GM18508 (cell line): ENCODE results near the gene STOX2.
"Not testable (repeated sequence)": the region's sequence is repeated elsewhere in the genome, so short reads cannot be mapped to it uniquely, and the experiment has no call there.

Experiments used
- ATAC-seq: cut with Tn5 transposase; IDR thresholded peaks from one replicate; pipeline ENCODE4 v1.9.1; 2021; ENCODE audit warnings: moderate number of reproducible peaks; ENCODE audit not compliant: insufficient read depth, unreplicated experiment

STOX2 gene

DNA sequence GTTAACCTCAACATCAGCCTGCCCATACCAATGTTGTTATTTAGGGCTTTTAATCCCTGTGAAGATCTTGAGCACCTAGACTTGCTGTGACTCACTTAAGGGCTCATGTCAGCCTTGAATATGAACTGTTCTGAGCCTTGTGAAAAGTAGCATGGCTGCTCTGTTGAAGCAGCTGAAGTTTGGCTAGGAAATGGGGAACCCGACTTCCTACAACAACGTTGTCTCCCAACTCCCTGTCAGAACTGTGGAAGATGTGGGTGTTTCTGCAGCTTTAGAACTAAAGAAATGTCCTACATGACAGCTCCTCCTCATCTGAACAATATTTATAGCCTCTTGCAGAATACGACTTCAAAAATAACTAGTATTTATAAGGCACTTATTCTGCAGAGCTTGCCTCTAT is 27.5 kb downstream of the STOX2 start:
- ATAC-seq = no peak

GRCh38 chr4:183934761-183935160 is 29.7 kb downstream of the STOX2 start:
- no peak for ATAC-seq

DNA sequence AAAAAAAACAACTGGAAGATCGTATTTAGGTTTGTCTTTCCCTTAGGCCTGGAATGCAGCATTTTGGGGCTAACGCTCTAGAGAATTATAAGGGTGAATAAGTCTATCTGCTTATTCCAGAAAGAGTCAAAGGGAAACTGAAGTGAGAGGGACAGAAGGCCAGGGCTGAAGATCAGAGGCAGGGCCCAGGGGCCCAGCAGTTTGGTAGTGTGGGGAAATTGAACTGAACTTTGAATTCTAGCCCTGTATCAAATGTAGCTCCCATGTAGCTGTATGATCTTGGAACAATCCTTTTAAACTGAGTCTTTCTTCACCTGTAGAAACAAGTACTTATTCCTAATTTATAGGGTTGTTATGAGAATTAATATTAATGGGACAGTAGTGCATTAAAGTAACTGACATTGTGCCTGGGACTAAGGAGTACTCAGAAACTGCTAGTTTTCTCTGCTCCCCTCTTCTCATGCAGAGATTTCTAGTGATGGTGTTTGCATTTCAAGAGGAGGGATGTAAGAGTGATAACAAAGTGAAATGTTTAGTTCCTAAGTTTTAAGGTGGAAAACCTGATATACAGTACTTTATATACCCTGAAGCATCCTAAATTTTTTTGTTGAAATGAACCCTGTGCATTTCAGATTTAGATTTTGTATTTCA is 30.4 kb downstream of the STOX2 start:
- no peak for ATAC-seq

DNA sequence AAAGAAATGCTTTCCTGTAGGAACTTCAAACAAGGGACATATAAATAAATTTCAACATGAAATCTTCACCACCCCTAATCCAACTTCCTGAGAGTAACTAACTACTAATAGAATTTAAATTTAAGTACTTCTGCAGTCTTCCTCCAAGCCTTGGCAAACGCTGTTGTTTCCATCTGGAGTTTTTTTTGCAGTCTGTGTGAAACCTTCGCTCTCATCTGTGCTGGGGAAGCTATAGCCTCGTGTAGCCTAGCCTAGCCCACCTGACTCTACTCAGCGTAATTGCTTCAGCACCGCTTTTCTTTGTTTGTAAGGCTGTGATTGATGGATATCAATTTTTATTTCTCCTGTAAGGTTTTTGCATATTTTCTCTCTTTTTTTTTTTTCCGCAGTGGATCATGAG is 30.9 kb downstream of the STOX2 start:
- no peak for ATAC-seq

DNA sequence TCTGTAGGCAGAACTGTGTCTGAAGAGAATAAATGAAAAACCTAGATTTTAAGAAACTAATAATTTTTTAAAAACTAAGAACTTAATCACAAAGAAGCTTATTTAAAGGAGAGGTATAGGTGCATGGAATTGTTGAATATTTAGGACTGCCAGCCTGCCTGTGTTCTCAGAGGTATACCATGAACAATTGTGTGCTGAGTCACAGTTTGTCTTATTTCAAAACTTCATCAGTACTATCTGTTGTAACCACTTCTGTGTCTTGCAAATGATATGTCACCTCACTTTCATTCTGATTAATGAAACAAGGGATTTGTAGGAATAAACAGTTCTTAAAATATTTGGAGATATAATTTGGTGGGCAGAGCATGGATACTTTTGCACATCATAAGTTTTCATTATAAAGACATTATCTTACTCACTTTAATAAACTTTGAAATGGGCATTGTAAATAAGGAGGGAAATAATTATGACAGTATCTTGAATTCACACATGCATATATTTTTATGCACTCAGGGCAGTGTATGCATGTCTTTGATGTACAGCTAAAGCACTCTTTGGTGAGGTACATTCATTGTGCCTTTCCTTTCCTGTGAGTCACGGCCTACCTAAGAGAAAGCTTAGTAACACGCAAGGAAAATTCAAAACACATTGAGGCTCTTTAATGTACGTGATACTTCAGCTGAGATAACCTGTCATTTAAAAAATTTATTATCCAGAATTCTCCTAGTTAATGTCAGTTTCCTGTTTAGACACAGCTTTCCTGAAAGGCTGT is 31.7 kb downstream of the STOX2 start:
- ATAC-seq = no peak

- ATAC-seq = no peak
Measured at GRCh38 chr4:183940864-183941263, 35.8 kb downstream of the STOX2 start.

DNA sequence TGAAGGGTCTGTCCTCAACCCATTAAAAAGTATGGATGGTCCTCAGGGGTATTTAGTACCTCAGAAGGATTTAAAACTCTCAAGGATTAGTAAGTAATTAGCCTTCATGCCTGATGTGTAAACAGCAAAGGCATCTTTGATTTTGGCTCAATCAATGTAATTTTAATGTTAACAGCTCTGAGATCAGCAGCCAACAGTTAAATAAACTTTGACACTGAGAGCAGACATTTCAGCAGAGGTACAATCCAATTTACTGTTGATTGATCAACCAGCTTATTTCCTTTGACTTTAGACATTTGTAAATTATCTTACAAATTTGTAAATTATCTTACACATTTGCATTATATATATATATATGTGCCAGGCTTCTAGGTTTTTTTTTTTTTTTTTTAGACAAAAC is 36.9 kb downstream of the STOX2 start:
- no peak for ATAC-seq

DNA sequence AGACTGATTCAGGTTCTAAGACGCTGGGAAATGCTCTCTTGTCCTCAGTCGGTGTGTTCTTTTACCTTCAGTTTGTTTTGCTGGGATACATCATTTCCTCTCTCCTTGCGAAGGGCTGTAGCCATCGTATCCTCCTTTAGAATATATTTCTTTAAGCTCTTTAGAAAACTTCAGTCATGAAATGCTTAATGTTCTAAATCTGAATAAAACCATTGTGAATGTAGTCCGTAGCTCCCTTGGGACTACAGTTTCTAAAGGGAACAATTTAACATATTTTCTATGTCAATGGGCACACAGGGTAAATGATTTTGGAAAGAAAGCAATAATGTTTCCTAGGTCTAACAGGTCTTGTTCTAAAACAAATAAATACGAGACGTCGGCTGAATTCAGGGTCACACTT is 40.6 kb downstream of the STOX2 start:
- no peak for ATAC-seq

GRCh38 chr4:183950536-183950935 is 45.4 kb downstream of the STOX2 start:
- no peak for ATAC-seq

DNA sequence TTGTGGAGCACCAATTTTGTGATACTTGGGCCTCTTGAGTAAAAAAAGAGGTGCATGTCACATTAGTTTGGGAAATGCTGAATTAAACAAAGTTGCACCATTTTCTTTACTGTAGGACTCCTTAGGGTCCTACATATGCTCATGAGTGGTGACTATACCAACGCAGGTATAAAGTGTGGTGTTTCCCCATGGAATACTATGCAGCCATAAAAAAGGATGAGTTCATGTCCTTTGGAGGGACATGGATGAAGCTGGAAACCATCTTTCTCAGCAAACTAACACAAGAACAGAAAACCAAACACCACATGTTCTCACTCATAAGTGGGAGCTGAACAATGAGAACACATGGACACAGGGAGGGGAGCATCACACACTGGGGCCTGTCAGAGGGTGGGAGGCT is 47.5 kb downstream of the STOX2 start:
- ATAC-seq = not testable (repeated sequence)

GRCh38 chr4:183959319-183960045 is 54.4 kb downstream of the STOX2 start:
- no peak for ATAC-seq

- no peak for ATAC-seq
Measured at GRCh38 chr4:183960046-183960420, 54.9 kb downstream of the STOX2 start.

DNA sequence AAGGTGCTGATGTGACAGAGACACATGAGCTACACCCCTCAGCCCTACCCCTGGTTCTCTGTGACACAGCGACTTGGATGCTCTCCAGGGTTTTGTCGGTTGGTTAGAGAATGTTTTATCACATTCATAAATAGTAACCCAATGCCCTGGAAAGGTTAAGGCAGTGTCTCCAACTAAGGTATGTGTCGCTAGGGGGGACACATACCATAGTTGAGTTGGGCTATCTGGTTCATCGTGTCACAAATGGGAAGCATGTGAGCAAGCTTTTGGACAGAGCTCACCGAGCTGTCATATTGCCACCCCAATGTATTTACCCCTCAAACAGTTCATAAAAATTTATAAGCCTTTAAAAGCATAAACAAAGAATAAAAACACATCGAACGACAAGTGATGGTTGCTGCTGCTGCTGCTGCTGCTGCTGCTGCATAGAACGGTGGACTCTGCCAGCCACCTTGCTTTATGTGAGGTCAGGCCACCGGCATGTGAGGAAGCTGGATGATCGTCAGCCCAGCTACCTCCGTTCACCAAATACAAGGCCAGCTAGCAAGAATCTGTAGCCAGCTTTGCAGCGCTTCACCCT is 55.9 kb downstream of the STOX2 start:
- no peak for ATAC-seq

- ATAC-seq = no peak
Measured at GRCh38 chr4:183961795-183962194, 56.7 kb downstream of the STOX2 start.

DNA sequence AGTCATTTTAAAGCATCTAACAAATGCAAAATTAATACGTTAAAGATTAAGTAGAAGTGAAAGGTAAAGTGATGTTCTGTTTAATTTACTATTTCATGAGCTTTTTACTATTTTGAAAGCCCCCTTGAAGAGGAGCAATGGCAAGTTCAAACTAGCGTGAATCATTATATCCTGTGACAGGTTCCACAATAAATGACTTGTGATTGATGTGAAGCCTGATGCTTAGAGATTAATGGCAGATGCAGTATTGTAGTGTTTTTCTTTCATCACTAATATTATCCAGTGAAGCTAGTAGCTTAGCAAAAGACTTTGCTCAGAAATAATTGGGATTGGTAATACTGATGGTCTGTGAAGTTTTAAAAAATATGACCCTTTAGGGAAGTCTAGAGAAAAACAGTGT is 57.3 kb downstream of the STOX2 start:
- ATAC-seq = no peak

DNA sequence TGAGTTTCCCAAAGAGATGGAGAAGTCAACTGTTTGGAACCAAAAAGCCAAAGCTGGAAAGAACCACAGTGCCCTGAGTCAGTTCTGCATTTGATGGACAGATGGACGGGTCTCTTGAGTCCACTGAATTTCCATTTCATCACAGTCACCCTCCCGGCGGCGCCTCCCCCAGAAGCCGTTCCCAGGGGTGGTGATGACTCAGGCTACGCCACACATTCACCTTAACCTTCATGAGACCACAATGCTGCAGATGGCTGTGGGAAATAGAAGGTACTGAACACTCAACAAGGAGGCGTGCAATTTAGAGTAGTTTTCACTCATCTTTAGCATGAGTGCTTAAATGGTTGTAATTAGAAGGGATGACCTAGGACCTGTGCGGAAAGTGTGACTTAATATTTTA is 61.3 kb downstream of the STOX2 start:
- ATAC-seq = no peak

GRCh38 chr4:183967266-183967665 is 62.2 kb downstream of the STOX2 start:
- ATAC-seq = no peak

- ATAC-seq = no peak
Measured at GRCh38 chr4:183968502-183968901, 63.4 kb downstream of the STOX2 start.

GRCh38 chr4:183968931-183969330 is 63.8 kb downstream of the STOX2 start:
- ATAC-seq = no peak

- no peak for ATAC-seq
Measured at GRCh38 chr4:183969596-183969995, 64.5 kb downstream of the STOX2 start.

DNA sequence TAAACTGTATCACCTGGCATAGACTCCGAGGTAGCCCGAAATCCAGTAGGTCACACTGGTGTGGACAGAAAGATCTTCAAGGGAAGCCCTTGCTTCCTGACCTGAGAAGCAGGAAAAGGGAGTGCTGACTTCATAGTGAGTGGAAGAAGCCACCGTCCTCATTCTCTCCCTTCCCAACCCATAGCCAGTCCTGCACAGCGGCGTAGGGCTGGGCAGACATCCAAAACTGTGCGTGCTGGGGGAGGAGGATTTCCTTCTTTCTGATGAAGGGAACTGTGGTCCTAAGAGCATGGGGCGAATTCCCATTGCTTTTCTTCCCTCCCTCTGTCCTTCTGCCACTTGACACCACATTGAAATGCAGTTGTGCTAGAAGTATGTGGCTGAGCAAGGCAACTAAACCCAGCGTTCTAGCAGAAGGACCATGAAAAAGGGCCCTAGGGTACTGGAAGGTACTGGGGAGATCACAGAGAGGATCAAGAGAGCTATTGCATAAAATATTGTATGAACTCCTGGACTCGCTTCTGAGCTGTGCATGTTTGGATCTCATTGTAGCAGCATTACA is 66.9 kb downstream of the STOX2 start:
- ATAC-seq = no peak
